ENCODE measurements around the gene TMPRSS11A.

The TMPRSS11A gene

DNA sequence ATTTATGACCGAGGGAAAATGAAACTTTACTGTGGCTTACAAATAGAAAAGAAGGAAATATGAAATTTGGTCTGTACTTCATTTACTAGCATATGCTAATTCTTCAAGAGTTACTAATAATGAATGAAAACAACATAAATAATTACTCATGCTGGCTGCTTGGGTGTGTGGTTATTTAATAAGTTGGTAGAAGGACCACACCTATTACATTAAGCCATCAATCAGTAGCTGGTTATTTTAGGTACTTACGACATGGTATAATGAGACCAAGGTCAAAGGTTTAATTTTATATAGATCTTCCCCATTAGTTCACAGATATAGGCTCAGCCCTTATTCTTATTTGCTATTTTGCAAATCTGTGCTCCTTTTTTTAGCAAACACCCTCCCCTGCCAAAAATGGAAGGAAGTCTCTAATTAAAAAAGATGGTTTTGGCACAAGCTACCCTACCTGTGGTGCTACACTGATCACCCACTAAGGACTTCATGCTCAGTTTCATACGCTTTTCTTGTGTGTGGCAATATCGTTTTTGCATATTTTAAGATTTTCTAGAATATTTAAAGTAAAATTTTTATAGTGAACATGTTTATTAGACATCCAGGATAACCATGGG lies 93.6 kb downstream of the TMPRSS11A start:
- DNase-seq, result peak in 1 of 14 donors; percentile 4

DNA sequence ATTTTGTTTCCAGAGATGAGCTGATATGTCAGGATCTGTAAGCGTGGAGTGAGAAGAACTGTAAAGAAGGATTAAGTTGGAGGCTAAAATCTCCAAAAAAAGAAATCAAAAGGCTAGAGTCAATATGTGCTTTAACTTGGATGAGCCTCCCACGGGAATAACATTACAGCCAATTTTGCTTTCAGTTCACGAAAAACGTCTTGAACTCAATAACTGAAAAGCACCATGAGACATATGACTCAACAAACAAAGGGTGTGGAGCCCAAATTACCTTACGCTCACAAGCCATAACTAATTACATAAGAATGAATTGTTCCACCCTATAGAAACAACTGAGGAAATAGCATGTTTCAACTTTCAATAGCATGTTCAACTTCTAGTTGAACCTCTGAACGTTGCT lies 101.8 kb downstream of the TMPRSS11A start:
- DNase-seq, result no peak

Measured in C1 segment of cervical spinal cord (tissue), 14 donors.